Mesenchymal stem cell (in vitro differentiated cells and primary cell): ENCODE measurements around the gene TWF2.

Source experiments
- DNase-seq: peaks from one replicate; pipeline ENCODE4 v3.0.0-alpha.2; 2013
- H2AFZ ChIP-seq: one replicate; pipeline ENCODE4 v1.6.1; 2013; ENCODE audit warnings: low read depth, mild to moderate bottlenecking, control low read depth, inconsistent platforms, low read length, moderate library complexity
- H2AK5ac ChIP-seq: 2 replicates; pipeline ENCODE4 v1.6.1; 2013; ENCODE audit warnings: low read length, moderate library complexity, mild to moderate bottlenecking, inconsistent platforms; ENCODE audit not compliant: severe bottlenecking
- H2BK120ac ChIP-seq: one replicate; pipeline ENCODE4 v1.6.1; 2013; ENCODE audit warnings: low read depth, mild to moderate bottlenecking, inconsistent platforms, low read length, moderate library complexity
- H2BK12ac ChIP-seq, 2 experiments: one replicate each; pipeline ENCODE4 v1.6.1; 2013; ENCODE audit warnings: inconsistent platforms in 2 of 2, low read length in 2 of 2, mild to moderate bottlenecking in 2 of 2, moderate library complexity in 2 of 2, control low read depth in 1 of 2
- H2BK15ac ChIP-seq: one replicate; pipeline ENCODE4 v1.6.1; 2013; ENCODE audit warnings: mild to moderate bottlenecking, low read depth, inconsistent platforms; ENCODE audit not compliant: poor library complexity, severe bottlenecking
- H2BK5ac ChIP-seq: 2 replicates; pipeline ENCODE4 v1.6.1; 2013; ENCODE audit warnings: low read depth, mild to moderate bottlenecking, low read length, control low read depth, inconsistent platforms; ENCODE audit not compliant: poor library complexity, severe bottlenecking
- H3K14ac ChIP-seq, 2 experiments: one replicate each; pipeline ENCODE4 v1.6.1; 2013; ENCODE audit warnings: inconsistent platforms in 2 of 2, low read length in 2 of 2, control low read depth in 1 of 2, mild to moderate bottlenecking in 1 of 2, moderate library complexity in 1 of 2
- H3K18ac ChIP-seq, 2 experiments: one replicate each; pipeline ENCODE4 v1.6.1; 2013; ENCODE audit warnings: inconsistent platforms in 2 of 2, low read length in 2 of 2, control low read depth in 1 of 2, low read depth in 1 of 2, mild to moderate bottlenecking in 1 of 2
- H3K23ac ChIP-seq, 2 experiments: one replicate each; pipeline ENCODE4 v1.6.1; 2013; ENCODE audit warnings: inconsistent platforms in 2 of 2, low read length in 2 of 2, mild to moderate bottlenecking in 2 of 2, moderate library complexity in 2 of 2, control low read depth in 1 of 2
- H3K27ac ChIP-seq: 2 replicates; pipeline ENCODE4 v1.5.1; 2013; ENCODE audit warnings: mild to moderate bottlenecking, moderate library complexity, low read length, control low read depth, inconsistent platforms; ENCODE audit not compliant: poor library complexity, severe bottlenecking
- H3K27me3 ChIP-seq, 2 experiments: 2 replicates each; pipeline versions ENCODE4 v1.6.1 to v1.7.0; 2013; ENCODE audit warnings: low read length in 2 of 2, mild to moderate bottlenecking in 2 of 2, moderate library complexity in 2 of 2, control low read depth in 1 of 2, inconsistent platforms in 1 of 2; ENCODE audit not compliant: control insufficient read depth in 1 of 2, insufficient read depth in 1 of 2
- H3K36me3 ChIP-seq, 2 experiments: 2 replicates each; pipeline versions ENCODE4 v1.6.1 to v1.7.0; 2013; ENCODE audit warnings: low read length in 2 of 2, control low read depth in 1 of 2, inconsistent platforms in 1 of 2, low read depth in 1 of 2, mild to moderate bottlenecking in 1 of 2; ENCODE audit not compliant: insufficient read depth in 2 of 2, control insufficient read depth in 1 of 2
- H3K4ac ChIP-seq, 2 experiments: one replicate each; pipeline ENCODE4 v1.6.1; 2013; ENCODE audit warnings: inconsistent platforms in 2 of 2, low read length in 2 of 2, mild to moderate bottlenecking in 2 of 2, moderate library complexity in 2 of 2, control low read depth in 1 of 2, low read depth in 1 of 2
- H3K4me1 ChIP-seq: 2 replicates; pipeline ENCODE4 v1.6.1; 2013; ENCODE audit warnings: low read depth, low read length, control low read depth; ENCODE audit not compliant: control insufficient read depth, insufficient read depth
- H3K4me2 ChIP-seq: 2 replicates; pipeline ENCODE4 v1.6.1; 2013; ENCODE audit warnings: low read length, mild to moderate bottlenecking, inconsistent platforms; ENCODE audit not compliant: poor library complexity, severe bottlenecking
- H3K4me3 ChIP-seq, 2 experiments: 2 replicates each; pipeline versions ENCODE4 v1.5.1 to v1.7.0; 2013; ENCODE audit warnings: low read length in 2 of 2, mild to moderate bottlenecking in 2 of 2, control low read depth in 1 of 2, low read depth in 1 of 2; ENCODE audit not compliant: insufficient read depth in 1 of 2
- H3K79me1 ChIP-seq: replicated peaks from 2 replicates; pipeline ENCODE4 v1.6.1; 2013; ENCODE audit warnings: mild to moderate bottlenecking, control low read depth, low read length, inconsistent platforms; ENCODE audit not compliant: poor library complexity, severe bottlenecking
- H3K9ac ChIP-seq: 2 replicates; pipeline ENCODE4 v1.7.0; 2013; ENCODE audit warnings: mild to moderate bottlenecking, low read length, moderate library complexity
- H3K9me3 ChIP-seq: 2 replicates; pipeline ENCODE4 v1.7.0; 2013; ENCODE audit warnings: mild to moderate bottlenecking, low read length; ENCODE audit not compliant: control insufficient read depth
- H4K8ac ChIP-seq: one replicate; pipeline ENCODE4 v1.6.1; 2013; ENCODE audit warnings: inconsistent platforms, mild to moderate bottlenecking, low read length, moderate library complexity
- H4K91ac ChIP-seq: one replicate; pipeline ENCODE4 v1.6.1; 2013; ENCODE audit warnings: mild to moderate bottlenecking, low read length, inconsistent platforms
- WGBS: methylation state at CpG from one replicate; pipeline ENCODE4 v1.1.7; 2013; ENCODE audit warnings: mixed read lengths; 5-methylcytosine and 5-hydroxymethylcytosine counted together

The TWF2 gene

GRCh38 chr3:52259448-52259847, 20.5 kb upstream of the TWF2 start:
- Histone ChIP-seq H3K36me3 (peaks cover 52 to 98% of the 10 kb centered on the region in 2 experiments), H2AFZ (no peak overlapping the region), H3K4me2 (no peak overlapping the region), H3K27ac (no peak overlapping the region), H3K27me3 (no peaks in the 10 kb centered on the region), H3K4ac (no peak overlapping the region), H3K4me3 (no peak overlapping the region), H2BK5ac (no peak overlapping the region), H4K91ac (no peak overlapping the region), H3K79me1 (peaks cover 19% of the 10 kb centered on the region), H3K23ac (peak overlapping the region in 1 of 2 experiments; percentile 6), H3K18ac (no peak overlapping the region), H4K8ac (no peak overlapping the region), H3K14ac (no peak overlapping the region), H2AK5ac (no peak overlapping the region), H3K9me3 (no peaks in the 10 kb centered on the region), H3K9ac (peak overlapping the region; percentile 49), H2BK120ac (no peak overlapping the region), H3K4me1 (no peaks in the 10 kb centered on the region), H2BK12ac (no peak overlapping the region), H2BK15ac (no peak overlapping the region)
- 92% methylated on average over 3 of the region's 4 CpGs for WGBS
- no peak for DNase-seq

- Histone ChIP-seq H3K18ac (no peak overlapping the region), H3K4me1 (no peaks in the 10 kb centered on the region), H3K4me2 (no peak overlapping the region), H2BK120ac (no peak overlapping the region), H3K79me1 (peaks cover 18% of the 10 kb centered on the region), H3K27me3 (no peaks in the 10 kb centered on the region), H3K27ac (no peak overlapping the region), H3K4ac (no peak overlapping the region), H3K36me3 (peaks cover 54 to 98% of the 10 kb centered on the region in 2 experiments), H2AFZ (no peak overlapping the region), H2BK5ac (no peak overlapping the region), H4K8ac (no peak overlapping the region), H3K14ac (no peak overlapping the region), H3K23ac (no peak overlapping the region), H3K9me3 (no peaks in the 10 kb centered on the region), H4K91ac (no peak overlapping the region), H2AK5ac (no peak overlapping the region), H3K9ac (peak overlapping the region; percentile 49), H2BK15ac (no peak overlapping the region), H2BK12ac (no peak overlapping the region), H3K4me3 (no peak overlapping the region)
- no peak for DNase-seq
- WGBS: no CpG with 5 or more reads among the region's 1 CpG
Measured at GRCh38 chr3:52259035-52259434, 20.1 kb upstream of the TWF2 start.

GRCh38 chr3:52257911-52258310, 19.0 kb upstream of the TWF2 start:
- H3K18ac ChIP-seq: no peak overlapping the region

GRCh38 chr3:52256622-52257021, 17.7 kb upstream of the TWF2 start:
- H3K14ac ChIP-seq: no peak overlapping the region
- H3K36me3 ChIP-seq: peaks cover 60 to 96% of the 10 kb centered on the region in 2 experiments
- H3K27ac ChIP-seq: no peak overlapping the region
- peaks cover 3% of the 10 kb centered on the region for H3K4me1 ChIP-seq
- H3K23ac ChIP-seq: no peak overlapping the region
- H3K18ac ChIP-seq: no peak overlapping the region
- H3K27me3 ChIP-seq: no peaks in the 10 kb centered on the region
- H3K4me3 ChIP-seq: no peak overlapping the region
- H3K79me1 ChIP-seq: peaks cover 19% of the 10 kb centered on the region
- H3K4me2 ChIP-seq: no peak overlapping the region
- H4K91ac ChIP-seq: no peak overlapping the region
- no peak overlapping the region for H3K4ac ChIP-seq
- H2BK15ac ChIP-seq: no peak overlapping the region
- WGBS: 98% methylated on average over 4 of the region's 4 CpGs
- no peak for DNase-seq
- H2BK120ac ChIP-seq: no peak overlapping the region
- no peak overlapping the region for H2BK12ac ChIP-seq
- H2AK5ac ChIP-seq: no peak overlapping the region
- H3K9ac ChIP-seq: no peak overlapping the region
- no peak overlapping the region for H2AFZ ChIP-seq
- no peak overlapping the region for H2BK5ac ChIP-seq
- no peaks in the 10 kb centered on the region for H3K9me3 ChIP-seq
- H4K8ac ChIP-seq: no peak overlapping the region

More at GRCh38 chr3:52257911-52258310, 19.0 kb upstream of the TWF2 start:
- Histone ChIP-seq H3K27ac (peak overlapping the region; percentile 4), H3K23ac (no peak overlapping the region), H3K4me1 (peaks cover 3% of the 10 kb centered on the region), H4K91ac (no peak overlapping the region), H3K36me3 (peaks cover 58 to 99% of the 10 kb centered on the region in 2 experiments), H3K9me3 (no peaks in the 10 kb centered on the region), H2BK15ac (no peak overlapping the region), H3K4me2 (no peak overlapping the region), H3K4ac (no peak overlapping the region), H3K14ac (no peak overlapping the region), H3K4me3 (no peak overlapping the region), H4K8ac (no peak overlapping the region), H2BK5ac (no peak overlapping the region), H3K27me3 (no peaks in the 10 kb centered on the region), H2BK12ac (no peak overlapping the region), H2AFZ (no peak overlapping the region), H2AK5ac (no peak overlapping the region), H3K9ac (no peak overlapping the region), H2BK120ac (no peak overlapping the region), H3K79me1 (peaks cover 21% of the 10 kb centered on the region)
- WGBS: 92% methylated on average over 4 of the region's 4 CpGs
- no peak for DNase-seq
